Pancreas (tissue), 10 donors: ENCODE data around the gene RASAL3. TPM values are rescaled to one million over a fixed set of nuclear protein-coding genes. Genes with fewer than 3 reads are reported as not detected.

Experiments
- ATAC-seq, 4 donors: fragments of 200-7000 bp; cut with Tn5 transposase; one replicate each; pipeline versions ENCODE4 v1.8.0 to v1.9.1; 2020; ENCODE audit warnings: mild to moderate bottlenecking in 4 of 4, moderate library complexity in 4 of 4
- DNase-seq, 6 donors: peaks; one replicate each; pipeline ENCODE4 v3.0.0-alpha.2; 2020
- FAIRE-seq: peaks from 2 replicates; lab custom pipeline; 2012; peaks lifted over from hg19 to GRCh38; lab: Jason Lieb, UNC
- H3K27ac ChIP-seq, 4 donors: fragments of 200-600 bp; sonication (generic); 1 replicate in 3 of 4; 2 replicates in 1 of 4; pipeline versions ENCODE4 v1.5.0 to v1.8.0; 2020
- H3K27me3 ChIP-seq, 4 donors: fragments of 200-600 bp; one replicate each; pipeline ENCODE4 v1.8.0; 2021
- H3K36me3 ChIP-seq, 3 donors: fragments of 200-600 bp; sonication (generic) in 1 of 3; one replicate each; pipeline versions ENCODE4 v1.5.0 to v1.8.0; 2020 to 2021
- H3K4me1 ChIP-seq, 3 donors: fragments of 200-600 bp; one replicate each; pipeline ENCODE4 v1.8.0; 2021
- H3K4me3 ChIP-seq, 4 donors: fragments of 200-600 bp; sonication (generic) in 2 of 4; one replicate each; pipeline versions ENCODE4 v1.5.0 to v1.8.0; 2020 to 2021
- H3K9me3 ChIP-seq, 4 donors: fragments of 200-600 bp; one replicate each; pipeline ENCODE4 v1.8.0; 2021
- CTCF ChIP-seq, 4 donors: fragments of 200-600 bp; sonication (generic) in 3 of 4; IDR thresholded peaks; one replicate each; pipeline versions ENCODE4 v1.5.0 to v1.8.0; 2021; ENCODE audit warnings: antibody characterized with exemption in 4 of 4
- WGBS, 2 donors: extraction: QIAGEN DNeasy Blood & Tissue Kit; methylation state at CpG; one replicate each; pipeline ENCODE4 v1.1.7; 2013; 5-methylcytosine and 5-hydroxymethylcytosine counted together
- intact Hi-C, 3 donors: fragments of 100-400 bp; cut with DNase I; formaldehyde crosslinking; loops; one replicate each; pipeline versions ENCODE4 v1.11.1 to v1.14.2; 2022
- polyA plus RNA-seq, 2 donors: library from polyadenylated mRNA; stranded (reverse); fragments of 200-250 nt; gene quantifications; one replicate each; pipeline ENCODE4 v1.2.3, GENCODE V29; 2013
- total RNA-seq, 6 donors: library from RNA; stranded (reverse); fragmentation: NEBNext Ultra II Directional in 4 of 6; extraction: Animal tissue kit (Norgen Biotek cat#: 25700) in 4 of 6; gene quantifications; one replicate each; pipeline versions ENCODE4 v1.2.1 to v1.2.4, GENCODE V29; 2021 to 2023
- donor health status: healthy with polysubstance abuse.
- donor health status: DM: no; HTN: no; CAD: no; lungs with moderate emphysema.
- donor health status: DM: no; HTN: no; CAD: no.
- donor health status: control.
- donor health status: control.
- donor health status: Bipolar disorder and iron deficiency.
- donor health status: DM: yes; HTN: yes; CAD: no.
- donor health status: DM: no; HTN: no; CAD: no.
- donor health status: DM: no; HTN: no; CAD: no.
- donor health status: DM: yes; HTN: yes; CAD: no.

RASAL3 gene
- total and polyA plus RNA-seq, 8 donors, result 0.83 to 7.5 (median 1.7) TPM

GRCh38 chr19:15506074-15506571 lies 41.8 kb upstream of the RASAL3 start:
- Histone ChIP-seq H3K36me3 (no peaks in the 10 kb centered on the region), H3K27ac (no peak overlapping the region), H3K4me1 (no peaks in the 10 kb centered on the region), H3K4me3 (no peak overlapping the region), H3K27me3 (peaks cover 0 to 18% (median 0%) of the 10 kb centered on the region in 4 donors), H3K9me3 (no peaks in the 10 kb centered on the region)
- WGBS, 2 donors, result 62 to 66% methylated on average over 5 of the region's 5 CpGs
- intact Hi-C loops, result no loop called here
- no peak for ATAC-seq
- FAIRE-seq, result no peak
- TF ChIP-seq CTCF (IDR thresholded peaks at IDR 0.05), result no peak
- DNase-seq, result no peak

DNA sequence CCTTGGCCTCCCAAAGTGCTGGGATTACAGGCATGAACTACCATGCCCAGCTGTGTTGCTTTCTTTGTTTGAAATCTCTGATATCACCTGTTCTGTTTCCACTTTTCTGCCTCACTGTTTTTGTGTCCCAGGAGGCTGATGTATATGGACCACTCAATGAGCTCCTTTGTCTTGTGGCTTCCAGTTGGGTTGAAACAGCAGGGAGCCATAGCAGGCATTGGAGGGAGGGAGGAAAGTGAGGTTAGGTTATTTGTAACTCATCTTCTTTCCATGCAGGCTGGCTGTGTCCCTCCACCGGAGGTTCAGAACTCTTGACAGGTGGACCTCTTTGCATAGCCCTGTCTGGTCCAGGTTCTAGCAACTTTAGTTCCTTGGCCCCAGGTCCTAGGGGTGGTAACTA lies 37.9 kb upstream of the RASAL3 start:
- H3K9me3 ChIP-seq, result no peaks in the 10 kb centered on the region
- H3K4me1 ChIP-seq, result no peaks in the 10 kb centered on the region
- no peaks in the 10 kb centered on the region for H3K27me3 ChIP-seq
- DNase-seq (no peak), ATAC-seq (no peak), FAIRE-seq (no peak)
- H3K36me3 ChIP-seq, result no peaks in the 10 kb centered on the region
- no peak overlapping the region for H3K4me3 ChIP-seq
- WGBS, 2 donors, result 50 to 58% methylated on average over 1 of the region's 1 CpG
- intact Hi-C loops, result no loop called here
- TF ChIP-seq CTCF (IDR thresholded peaks at IDR 0.05), result no peak
- H3K27ac ChIP-seq, result no peak overlapping the region

DNA sequence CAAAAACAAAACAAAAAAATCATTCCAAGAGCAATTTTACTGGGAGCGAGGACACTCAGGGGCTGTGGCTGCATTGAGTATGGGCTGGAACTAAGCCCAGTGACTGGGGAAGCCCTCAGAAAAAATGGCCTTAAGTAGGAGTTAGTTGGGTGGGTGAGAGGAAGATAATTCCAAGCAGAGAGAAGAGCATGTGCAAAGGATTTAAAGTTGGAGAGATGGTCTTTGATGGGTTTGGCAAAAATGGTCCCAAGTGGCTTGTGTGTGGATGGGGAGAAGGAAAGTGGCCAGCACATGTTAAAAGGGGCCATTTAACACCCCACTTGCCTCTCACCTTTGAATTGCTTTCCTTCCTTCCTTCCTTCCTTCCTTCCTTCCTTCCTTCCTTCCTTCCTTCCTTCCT lies 37.3 kb upstream of the RASAL3 start:
- H3K27me3 ChIP-seq, result no peaks in the 10 kb centered on the region
- TF ChIP-seq CTCF (IDR thresholded peaks at IDR 0.05), result no peak
- DNase-seq, result no peak
- no peak overlapping the region for H3K27ac ChIP-seq
- no peak overlapping the region for H3K4me3 ChIP-seq
- H3K4me1 ChIP-seq, result no peaks in the 10 kb centered on the region
- no peak for FAIRE-seq
- intact Hi-C loops, result no loop called here
- ATAC-seq, result no peak
- H3K9me3 ChIP-seq, result no peaks in the 10 kb centered on the region
- H3K36me3 ChIP-seq, result no peaks in the 10 kb centered on the region
- 61 to 78% methylated on average over 1 of the region's 1 CpG for WGBS, 2 donors

DNA sequence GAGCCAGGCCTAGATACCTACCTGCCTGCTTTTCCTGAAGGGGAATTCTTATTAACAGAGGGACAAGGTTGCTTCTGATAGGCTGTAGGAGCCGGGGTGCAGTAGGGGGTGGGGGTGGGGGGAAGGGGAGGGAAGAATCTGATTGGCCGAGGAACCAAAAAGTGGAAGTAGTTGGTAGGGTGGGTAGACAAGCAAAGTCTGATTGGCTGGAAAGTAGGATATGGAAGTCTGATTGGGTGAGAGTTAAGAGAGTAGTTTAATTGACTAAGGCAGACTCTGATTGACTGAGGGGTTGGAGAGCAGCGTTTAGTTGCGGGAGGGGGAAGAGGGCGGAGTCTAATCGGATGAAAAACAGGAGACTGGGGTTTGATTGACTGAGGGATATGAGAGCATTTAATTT lies 34.6 kb upstream of the RASAL3 start:
- no peak overlapping the region for H3K27ac ChIP-seq
- no peaks in the 10 kb centered on the region for H3K4me1 ChIP-seq
- H3K27me3 ChIP-seq, result no peaks in the 10 kb centered on the region
- 46 to 58% methylated on average over 6 of the region's 6 CpGs for WGBS, 2 donors
- no peak for DNase-seq
- intact Hi-C loops, result no loop called here
- FAIRE-seq, result no peak
- H3K36me3 ChIP-seq, result no peaks in the 10 kb centered on the region
- no peaks in the 10 kb centered on the region for H3K9me3 ChIP-seq
- no peak overlapping the region for H3K4me3 ChIP-seq
- no peak for ATAC-seq
- TF ChIP-seq CTCF (IDR thresholded peaks at IDR 0.05), result no peak

DNA sequence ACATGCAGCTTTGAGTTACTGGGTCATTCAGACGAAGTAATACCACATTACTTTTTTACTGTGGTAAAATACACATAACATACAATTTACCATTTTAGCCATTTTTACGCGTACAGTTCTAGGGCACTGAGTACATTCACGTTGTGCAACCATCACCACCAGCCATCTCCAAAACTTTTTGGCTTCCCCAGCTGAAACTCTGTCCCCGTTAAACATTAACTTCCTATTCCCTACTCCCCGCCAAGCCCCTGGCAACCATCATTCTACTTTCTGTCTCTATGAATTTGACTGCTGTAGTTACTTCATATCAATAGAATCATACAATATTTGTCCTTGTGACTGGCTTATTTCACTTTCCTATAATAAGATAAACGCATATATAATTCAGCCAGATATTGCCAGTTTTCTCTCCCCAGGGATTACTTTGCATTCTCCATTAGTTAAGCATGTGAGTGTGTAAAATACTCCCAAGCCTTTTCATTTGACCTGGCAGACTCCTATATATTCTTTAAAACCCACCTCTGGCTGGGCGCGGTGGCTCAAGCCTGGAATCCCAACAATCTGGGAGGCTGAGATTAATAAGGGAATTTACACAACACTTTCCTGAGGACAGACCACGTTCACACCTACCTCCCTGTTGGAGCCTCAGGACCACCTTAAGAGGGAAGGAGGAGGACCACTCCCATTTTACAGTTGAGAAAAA lies 34.0 kb upstream of the RASAL3 start:
- Histone ChIP-seq H3K4me3 (no peak overlapping the region), H3K27me3 (no peaks in the 10 kb centered on the region), H3K27ac (no peak overlapping the region), H3K4me1 (no peaks in the 10 kb centered on the region), H3K36me3 (no peaks in the 10 kb centered on the region), H3K9me3 (no peaks in the 10 kb centered on the region)
- no peak for TF ChIP-seq CTCF (IDR thresholded peaks at IDR 0.05)
- intact Hi-C loops, result no loop called here
- FAIRE-seq, result no peak
- 38 to 50% methylated on average over 10 of the region's 10 CpGs for WGBS, 2 donors
- DNase-seq, result peak in 1 of 6 donors; percentile 13
- peak in 2 of 4 donors; percentile 23 to 56 for ATAC-seq
